ENCODE results near the gene RGS3. TPM values are rescaled to one million over a fixed set of nuclear protein-coding genes. Genes with fewer than 3 reads are reported as not detected.

The RGS3 gene
- total RNA-seq, 1 donor from 2014 or later = 116 TPM

Other genes with a start within 250 kb of the RGS3 start
- gene FKBP15, start 242.4 kb upstream of the RGS3 start, total RNA-seq = 37.3 TPM
- gene SLC31A1, start 242.2 kb upstream of the RGS3 start, total RNA-seq = 34.6 TPM
- gene CDC26, start 188.2 kb upstream of the RGS3 start, total RNA-seq = 32.7 TPM
- gene PRPF4, start 188.1 kb upstream of the RGS3 start, total RNA-seq = 18.3 TPM
- not detected for gene RNF183, start 160.4 kb upstream of the RGS3 start, total RNA-seq
- 4.9 TPM for gene WDR31, start 123.5 kb upstream of the RGS3 start, total RNA-seq
- 0.19 TPM for gene BSPRY, start 114.2 kb upstream of the RGS3 start, total RNA-seq
- gene HDHD3, start 86.7 kb upstream of the RGS3 start, total RNA-seq = 15.4 TPM
- gene ALAD, start 62.4 kb upstream of the RGS3 start, total RNA-seq = 52.8 TPM
- gene POLE3, start 53.1 kb upstream of the RGS3 start, total RNA-seq = 26.4 TPM
- gene C9orf43, start 53.0 kb upstream of the RGS3 start, total RNA-seq = 0.45 TPM

Measured in mesenteric fat pad (tissue), 1 donor.